Fibroblast of pulmonary artery (primary cell): ENCODE results near the gene CFAP221.
"Not testable (repeated sequence)": the region's sequence is repeated elsewhere in the genome, so short reads cannot be mapped to it uniquely, and the experiment has no call there.

Experiments
- DNase-seq: peaks from one replicate; pipeline ENCODE4 v3.0.0-alpha.2; 2010; ENCODE audit warnings: low read depth
- H3K4me3 ChIP-seq: replicated peaks from 2 replicates; pipeline ENCODE4 v1.5.1; 2011; ENCODE audit warnings: low read depth, mild to moderate bottlenecking, control low read depth, low read length, moderate library complexity
- CTCF ChIP-seq: IDR thresholded peaks from 2 replicates; pipeline ENCODE4 v1.5.1; 2011; ENCODE audit warnings: mild to moderate bottlenecking, control low read depth, low read length, inconsistent platforms; ENCODE audit errors: missing control alignments

Gene CFAP221

GRCh38 chr2:119616421-119616820 is 72.2 kb downstream of the CFAP221 start:
- no peak for TF ChIP-seq CTCF
- DNase-seq: no peak
- H3K4me3 ChIP-seq: no peak overlapping the region

- DNase-seq: no peak
- H3K4me3 ChIP-seq: no peak overlapping the region
- no peak for TF ChIP-seq CTCF
Measured at GRCh38 chr2:119617455-119617854, 73.2 kb downstream of the CFAP221 start.

- H3K4me3 ChIP-seq, DNase-seq: not testable (repeated sequence)
Measured at GRCh38 chr2:119618725-119619124, 74.5 kb downstream of the CFAP221 start.

GRCh38 chr2:119625226-119625625 is 81.0 kb downstream of the CFAP221 start:
- TF ChIP-seq CTCF: no peak
- no peak overlapping the region for H3K4me3 ChIP-seq
- no peak for DNase-seq

GRCh38 chr2:119629323-119629825 is 85.1 kb downstream of the CFAP221 start:
- no peak for TF ChIP-seq CTCF
- H3K4me3 ChIP-seq: no peak overlapping the region
- no peak for DNase-seq

- no peak for DNase-seq
- H3K4me3 ChIP-seq: no peak overlapping the region
- TF ChIP-seq CTCF: no peak
Measured at GRCh38 chr2:119630121-119630520, 85.9 kb downstream of the CFAP221 start.

GRCh38 chr2:119637371-119637770 is 93.1 kb downstream of the CFAP221 start:
- DNase-seq: no peak
- no peak for TF ChIP-seq CTCF
- H3K4me3 ChIP-seq: no peak overlapping the region
